ENCODE data around the gene HOXD9. TPM values are rescaled to one million over a fixed set of nuclear protein-coding genes. Genes with fewer than 3 reads are reported as not detected.

HOXD9 gene
- total RNA-seq, 1 donor from 2014 or later: 12.5 TPM

GRCh38 chr2:176085861-176086771 lies 36.4 kb upstream of the HOXD9 start:
- H3K9me3 ChIP-seq: no peaks in the 10 kb centered on the region
- peaks cover 57% of the 10 kb centered on the region for H3K4me1 ChIP-seq
- H3K4me3 ChIP-seq: peak overlapping the region; percentile 49 to 52
- H3K27me3 ChIP-seq: peaks cover 2% of the 10 kb centered on the region
- H3K27ac ChIP-seq: peak overlapping the region; percentile 93
- TF ChIP-seq POLR2AphosphoS5 (IDR thresholded peaks at IDR 0.05; ENCODE audit: insufficient read depth in 1 of 2, low read depth in 1 of 2) (peak in 1 of 2 donors; percentile 60), POLR2A (IDR thresholded peaks at IDR 0.05) (no peak), CTCF (IDR thresholded peaks at IDR 0.05) (peak in 2 of 3 experiments; percentile 28 to 45)
- intact Hi-C loops (cut with DNase I): loop anchor here (5.0 to 10.0 kb wide), 2 partner anchors 399 to 1751 kb away; partner anchors contain the start of gene SP9
- DNase-seq (ENCODE audit: extremely low spot score in 2 of 2): no peak
- no peaks in the 10 kb centered on the region for H3K36me3 ChIP-seq

DNA sequence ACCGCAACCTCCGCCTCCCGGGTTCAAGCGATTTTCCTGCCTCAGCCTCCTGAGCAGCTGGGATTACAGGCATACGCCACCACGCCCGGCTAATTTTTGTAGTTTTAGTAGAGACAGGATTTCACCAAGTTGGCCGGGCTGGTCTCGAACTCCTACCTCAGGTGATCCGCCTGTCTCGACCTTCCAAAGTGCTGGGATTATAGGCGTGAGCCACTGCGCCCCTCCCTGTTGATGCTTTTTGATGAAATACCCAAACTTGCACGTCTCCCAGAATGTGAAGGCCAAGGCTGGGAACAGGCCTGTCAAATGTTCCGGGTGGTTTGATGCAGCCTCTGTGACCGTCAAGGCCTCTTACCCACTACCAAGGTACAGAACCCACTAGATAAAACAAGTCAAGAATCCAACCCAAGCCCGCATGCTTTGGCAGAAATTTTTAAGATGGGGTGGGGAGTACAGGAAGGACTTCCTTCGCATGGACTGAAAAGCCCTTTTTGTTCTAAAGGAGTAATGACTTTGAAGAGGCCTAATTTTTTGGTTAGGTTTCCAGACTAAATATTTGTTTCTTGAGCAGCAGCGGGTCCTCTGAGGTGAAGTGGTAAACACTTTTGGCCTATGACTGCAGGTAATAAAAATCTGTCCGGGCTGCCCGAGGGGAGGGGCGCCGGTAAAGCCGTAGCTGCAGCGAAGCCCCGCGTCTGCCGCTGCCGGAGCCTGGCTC lies 35.0 kb upstream of the HOXD9 start:
- H3K36me3 ChIP-seq: no peaks in the 10 kb centered on the region
- DNase-seq (ENCODE audit: extremely low spot score in 2 of 2): no peak
- TF ChIP-seq CTCF (IDR thresholded peaks at IDR 0.05) (no peak), POLR2A (IDR thresholded peaks at IDR 0.05) (no peak), POLR2AphosphoS5 (IDR thresholded peaks at IDR 0.05; ENCODE audit: insufficient read depth in 1 of 2, low read depth in 1 of 2) (no peak)
- intact Hi-C loops (cut with DNase I): loop anchor here (5.0 to 10.0 kb wide), 2 partner anchors 400 to 1753 kb away; partner anchors contain the start of gene SP9
- H3K4me1 ChIP-seq: peaks cover 55% of the 10 kb centered on the region
- H3K27me3 ChIP-seq: no peaks in the 10 kb centered on the region
- H3K27ac ChIP-seq: peak overlapping the region; percentile 91
- no peaks in the 10 kb centered on the region for H3K9me3 ChIP-seq
- peak overlapping the region; percentile 46 to 48 for H3K4me3 ChIP-seq

GRCh38 chr2:176088048-176088936 lies 34.2 kb upstream of the HOXD9 start:
- TF ChIP-seq POLR2AphosphoS5 (IDR thresholded peaks at IDR 0.05; ENCODE audit: insufficient read depth in 1 of 2, low read depth in 1 of 2): peak in 1 of 2 donors; percentile 77
- no peak for TF ChIP-seq POLR2A (IDR thresholded peaks at IDR 0.05)
- TF ChIP-seq CTCF (IDR thresholded peaks at IDR 0.05): peak; percentile 7 to 58 (median 57)
- Histone ChIP-seq H3K36me3 (no peaks in the 10 kb centered on the region), H3K27me3 (no peaks in the 10 kb centered on the region), H3K9me3 (no peaks in the 10 kb centered on the region), H3K4me1 (peaks cover 48% of the 10 kb centered on the region), H3K4me3 (peak overlapping the region; percentile 46 to 48), H3K27ac (peak overlapping the region; percentile 91)
- intact Hi-C loops (cut with DNase I): loop anchor here (5.0 to 10.0 kb wide), 2 partner anchors 401 to 1753 kb away; partner anchors contain the start of gene SP9
- no peak for DNase-seq (ENCODE audit: extremely low spot score in 2 of 2)

- intact Hi-C loops (cut with DNase I): loop anchor here (5.0 to 10.0 kb wide), 2 partner anchors 402 to 1754 kb away; partner anchors contain the start of gene SP9
- Histone ChIP-seq H3K9me3 (no peaks in the 10 kb centered on the region), H3K4me1 (peaks cover 41% of the 10 kb centered on the region), H3K36me3 (no peaks in the 10 kb centered on the region), H3K27me3 (no peaks in the 10 kb centered on the region), H3K27ac (peak overlapping the region; percentile 91), H3K4me3 (peak overlapping the region; percentile 46 to 48)
- TF ChIP-seq POLR2A (IDR thresholded peaks at IDR 0.05) (no peak), CTCF (IDR thresholded peaks at IDR 0.05) (no peak), POLR2AphosphoS5 (IDR thresholded peaks at IDR 0.05; ENCODE audit: insufficient read depth in 1 of 2, low read depth in 1 of 2) (no peak)
- no peak for DNase-seq (ENCODE audit: extremely low spot score in 2 of 2)
These were observed 33.3 kb upstream of the HOXD9 start for GRCh38 chr2:176088937-176089842.
